Measurements from ENCODE around the gene CD69. TPM values are rescaled to one million over a fixed set of nuclear protein-coding genes. Genes with fewer than 3 reads are reported as not detected.

CD69 gene
- total RNA-seq, 1 donor from 2014 or later, result 26.7 TPM

DNA sequence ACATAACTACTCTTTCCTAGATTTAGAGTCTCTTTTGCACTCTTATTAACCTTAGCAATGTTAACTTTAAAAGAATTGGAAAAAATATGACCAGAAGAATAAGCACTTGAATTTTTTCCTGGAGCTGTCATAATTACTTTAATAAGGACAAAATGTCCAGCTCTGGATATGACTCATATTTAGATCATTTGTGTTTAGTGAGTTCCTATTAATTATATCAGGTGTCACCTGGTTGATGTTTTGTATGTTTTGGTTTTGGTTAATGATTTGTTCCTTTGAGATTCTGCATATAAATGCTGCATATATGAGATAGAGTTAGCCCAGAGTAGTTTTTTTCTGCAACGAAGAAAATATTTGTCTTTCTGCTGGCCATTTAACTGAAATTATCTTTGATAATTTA lies 32.9 kb downstream of the CD69 start:
- Mint-ChIP-seq H3K4me1 (peaks cover 85% of the 10 kb centered on the region), H3K9me3 (no peaks in the 10 kb centered on the region), H3K27ac (peak overlapping the region; percentile 77), H3K4me3 (peak overlapping the region; percentile 64), H3K27me3 (no peaks in the 10 kb centered on the region), H3K36me3 (ENCODE audit: low read depth) (peaks cover 44% of the 10 kb centered on the region)
- DNase-seq (no peak), ATAC-seq (ENCODE audit: low read depth) (no peak)
- intact Hi-C loops (cut with micrococcal nuclease), result no loop called here
- ChIA-PET POLR2A (interaction anchor here (1.0 to 3.8 kb wide), 6 partner anchors 12 to 80 kb away, joined by 3 to 19 read pairs (median 3); partner anchors contain the start of gene CLEC2D), CTCF (no interaction called here)
- TF ChIP-seq, protein P1, sequence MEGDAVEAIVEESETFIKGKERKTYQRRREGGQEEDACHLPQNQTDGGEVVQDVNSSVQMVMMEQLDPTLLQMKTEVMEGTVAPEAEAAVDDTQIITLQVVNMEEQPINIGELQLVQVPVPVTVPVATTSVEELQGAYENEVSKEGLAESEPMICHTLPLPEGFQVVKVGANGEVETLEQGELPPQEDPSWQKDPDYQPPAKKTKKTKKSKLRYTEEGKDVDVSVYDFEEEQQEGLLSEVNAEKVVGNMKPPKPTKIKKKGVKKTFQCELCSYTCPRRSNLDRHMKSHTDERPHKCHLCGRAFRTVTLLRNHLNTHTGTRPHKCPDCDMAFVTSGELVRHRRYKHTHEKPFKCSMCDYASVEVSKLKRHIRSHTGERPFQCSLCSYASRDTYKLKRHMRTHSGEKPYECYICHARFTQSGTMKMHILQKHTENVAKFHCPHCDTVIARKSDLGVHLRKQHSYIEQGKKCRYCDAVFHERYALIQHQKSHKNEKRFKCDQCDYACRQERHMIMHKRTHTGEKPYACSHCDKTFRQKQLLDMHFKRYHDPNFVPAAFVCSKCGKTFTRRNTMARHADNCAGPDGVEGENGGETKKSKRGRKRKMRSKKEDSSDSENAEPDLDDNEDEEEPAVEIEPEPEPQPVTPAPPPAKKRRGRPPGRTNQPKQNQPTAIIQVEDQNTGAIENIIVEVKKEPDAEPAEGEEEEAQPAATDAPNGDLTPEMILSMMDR (IDR thresholded peaks at IDR 0.05), result no peak

DNA sequence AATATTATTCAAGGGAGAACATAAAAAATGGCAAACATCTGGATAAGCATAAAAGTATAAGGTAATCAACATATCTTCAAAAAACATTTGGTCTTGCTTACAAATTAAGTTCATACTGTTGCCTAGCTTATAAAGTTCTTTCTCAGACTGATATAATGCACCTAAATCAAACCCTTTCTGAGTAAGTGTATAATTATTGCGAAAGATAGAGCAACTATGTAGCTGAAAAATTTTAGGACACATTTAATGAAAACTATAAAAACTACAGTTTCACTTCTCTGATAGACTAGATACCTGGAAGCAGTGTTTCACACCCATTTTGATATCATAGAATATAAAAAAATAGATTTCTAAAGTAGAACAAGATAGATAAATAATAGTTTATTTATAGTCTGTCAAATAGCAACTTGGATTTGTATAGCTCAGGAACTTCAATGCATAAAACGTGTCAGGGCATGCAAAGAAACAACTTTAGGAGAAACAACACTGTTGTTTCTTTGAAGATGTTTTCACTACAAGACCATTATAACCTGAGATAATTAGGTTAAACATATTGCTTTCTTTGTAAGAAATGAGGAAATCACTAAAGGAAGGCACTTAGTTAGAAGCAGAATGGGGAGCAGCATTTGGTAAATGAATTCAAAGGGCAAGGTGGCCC lies 35.4 kb downstream of the CD69 start:
- peak overlapping the region; percentile 24 for H3K4me3 Mint-ChIP-seq
- peaks cover 88% of the 10 kb centered on the region for H3K4me1 Mint-ChIP-seq
- TF ChIP-seq, protein P1 (IDR thresholded peaks at IDR 0.05), result no peak
- ChIA-PET POLR2A (interaction anchor here (0.9 to 4.1 kb wide), 9 partner anchors 9 to 77 kb away, joined by 3 to 19 read pairs (median 14); partner anchors contain the start of gene CLEC2D), CTCF (interaction anchor here (0.7 to 1.1 kb wide), 2 partner anchors 18 to 74 kb away, joined by 3 to 4 read pairs; no protein-coding TSS in a partner anchor)
- H3K9me3 Mint-ChIP-seq, result no peaks in the 10 kb centered on the region
- intact Hi-C loops (cut with micrococcal nuclease), result no loop called here
- H3K36me3 Mint-ChIP-seq (ENCODE audit: low read depth), result peaks cover 51% of the 10 kb centered on the region
- ATAC-seq (ENCODE audit: low read depth) (no peak), DNase-seq (no peak)
- H3K27me3 Mint-ChIP-seq, result no peaks in the 10 kb centered on the region
- peak overlapping the region; percentile 96 for H3K27ac Mint-ChIP-seq

DNA sequence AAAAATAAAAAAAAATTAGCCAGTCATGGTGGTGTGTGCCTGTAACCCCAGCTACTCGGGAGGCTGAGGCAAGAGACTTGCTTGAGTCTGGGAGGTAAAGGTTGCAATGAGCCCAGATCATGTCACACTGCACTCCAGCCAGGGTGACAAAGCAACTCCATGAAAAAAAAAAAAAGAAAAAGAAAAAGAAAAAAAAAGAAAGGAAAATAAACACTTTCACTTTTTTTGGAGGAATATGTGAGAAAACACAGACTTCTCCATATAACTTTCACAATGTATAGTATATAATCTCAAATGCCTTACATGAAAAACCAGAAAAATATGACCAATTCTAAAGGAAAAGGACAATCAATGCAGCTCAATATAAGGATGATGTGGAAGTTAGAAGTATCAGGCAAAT lies 36.7 kb downstream of the CD69 start:
- POLR2A ChIA-PET, result interaction anchor here (2.5 to 4.1 kb wide), 3 partner anchors 9 to 76 kb away, joined by 15 to 19 read pairs (median 18); partner anchors contain the start of gene CLEC2D
- H3K4me1 Mint-ChIP-seq, result peaks cover 87% of the 10 kb centered on the region
- TF ChIP-seq, protein P1 (IDR thresholded peaks at IDR 0.05), result no peak

DNA sequence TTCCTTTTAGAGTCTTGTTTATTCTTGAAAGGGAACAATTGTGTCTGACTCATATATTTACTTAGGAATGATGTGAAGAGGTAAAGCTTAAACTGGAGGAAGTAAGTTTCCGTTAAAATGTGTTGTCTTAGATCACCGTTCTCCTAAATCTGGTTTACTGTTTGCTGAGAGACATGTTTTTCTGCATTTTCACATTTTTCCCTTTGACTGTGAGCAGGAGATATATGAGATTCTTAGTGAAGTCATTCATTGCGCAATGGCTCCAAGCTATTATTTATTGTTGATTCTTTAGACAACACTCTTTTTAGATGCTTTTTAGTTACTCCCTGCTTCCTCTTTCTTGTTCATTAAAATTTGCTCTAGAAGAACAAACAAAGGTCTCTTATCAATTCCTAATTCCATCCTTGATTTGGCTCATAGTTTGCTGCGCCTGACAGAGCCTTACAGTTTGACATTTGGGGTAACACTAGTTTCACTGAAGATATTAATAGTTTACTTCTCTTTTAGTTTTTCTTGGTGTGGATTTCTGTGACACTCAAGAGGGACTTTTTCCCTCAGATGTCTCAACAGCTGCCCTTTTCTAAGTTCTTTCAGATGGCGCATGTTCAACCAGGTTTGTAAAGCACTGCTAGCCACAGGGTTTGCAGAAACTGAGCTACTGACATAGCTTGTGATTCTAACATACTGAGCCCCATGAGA lies 39.2 kb downstream of the CD69 start:
- POLR2A ChIA-PET, result interaction anchor here (0.9 to 4.1 kb wide), 18 partner anchors 10 to 87 kb away, joined by 3 to 127 read pairs (median 7); partner anchors contain the start of genes CD69, CLEC2D and CLECL1
- H3K27me3 Mint-ChIP-seq, result no peaks in the 10 kb centered on the region
- ATAC-seq (ENCODE audit: low read depth), result peak; percentile 85
- peak overlapping the region; percentile 96 for H3K27ac Mint-ChIP-seq
- TF ChIP-seq, protein P1 (IDR thresholded peaks at IDR 0.05), result no peak
- H3K36me3 Mint-ChIP-seq (ENCODE audit: low read depth), result peaks cover 62% of the 10 kb centered on the region
- intact Hi-C loops (cut with micrococcal nuclease), result loop anchor here (1.0 to 2.0 kb wide), 7 partner anchors 8 to 73 kb away; partner anchors contain the start of genes CD69 and CLECL1
- CTCF ChIA-PET, result interaction anchor here (0.6 to 2.5 kb wide), 9 partner anchors 10 to 76 kb away, joined by 3 to 16 read pairs (median 3); partner anchors contain the start of gene CLECL1
- peaks cover 95% of the 10 kb centered on the region for H3K4me1 Mint-ChIP-seq
- H3K9me3 Mint-ChIP-seq, result peaks cover 2% of the 10 kb centered on the region
- peak overlapping the region; percentile 69 for H3K4me3 Mint-ChIP-seq
- no peak for DNase-seq

More for the DNA sequence above, 36.7 kb downstream of the CD69 start:
- no peaks in the 10 kb centered on the region for H3K27me3 Mint-ChIP-seq
- peak overlapping the region; percentile 48 for H3K4me3 Mint-ChIP-seq
- DNase-seq (no peak), ATAC-seq (ENCODE audit: low read depth) (no peak)
- intact Hi-C loops (cut with micrococcal nuclease), result no loop called here
- H3K9me3 Mint-ChIP-seq, result peaks cover 2% of the 10 kb centered on the region
- peaks cover 55% of the 10 kb centered on the region for H3K36me3 Mint-ChIP-seq (ENCODE audit: low read depth)
- peak overlapping the region; percentile 96 for H3K27ac Mint-ChIP-seq
- CTCF ChIA-PET, result interaction anchor here (0.7 to 1.2 kb wide), 2 partner anchors 24 to 76 kb away, joined by 3 read pairs; no protein-coding TSS in a partner anchor
